Mesenchymal stem cell (in vitro differentiated cells and primary cell): ENCODE data around the gene PER2. TPM values are rescaled to one million over a fixed set of nuclear protein-coding genes. Genes with fewer than 3 reads are reported as not detected.

Experiments
- DNase-seq: peaks from one replicate; pipeline ENCODE4 v3.0.0-alpha.2; 2013
- H2AFZ ChIP-seq: one replicate; pipeline ENCODE4 v1.6.1; 2013; ENCODE audit warnings: low read depth, mild to moderate bottlenecking, control low read depth, inconsistent platforms, low read length, moderate library complexity
- H2AK5ac ChIP-seq: 2 replicates; pipeline ENCODE4 v1.6.1; 2013; ENCODE audit warnings: low read length, moderate library complexity, mild to moderate bottlenecking, inconsistent platforms; ENCODE audit not compliant: severe bottlenecking
- H2BK120ac ChIP-seq: one replicate; pipeline ENCODE4 v1.6.1; 2013; ENCODE audit warnings: low read depth, mild to moderate bottlenecking, inconsistent platforms, low read length, moderate library complexity
- H2BK12ac ChIP-seq, 2 experiments: one replicate each; pipeline ENCODE4 v1.6.1; 2013; ENCODE audit warnings: inconsistent platforms in 2 of 2, low read length in 2 of 2, mild to moderate bottlenecking in 2 of 2, moderate library complexity in 2 of 2, control low read depth in 1 of 2
- H2BK15ac ChIP-seq: one replicate; pipeline ENCODE4 v1.6.1; 2013; ENCODE audit warnings: mild to moderate bottlenecking, low read depth, inconsistent platforms; ENCODE audit not compliant: poor library complexity, severe bottlenecking
- H2BK5ac ChIP-seq: 2 replicates; pipeline ENCODE4 v1.6.1; 2013; ENCODE audit warnings: low read depth, mild to moderate bottlenecking, low read length, control low read depth, inconsistent platforms; ENCODE audit not compliant: poor library complexity, severe bottlenecking
- H3K14ac ChIP-seq, 2 experiments: one replicate each; pipeline ENCODE4 v1.6.1; 2013; ENCODE audit warnings: inconsistent platforms in 2 of 2, low read length in 2 of 2, control low read depth in 1 of 2, mild to moderate bottlenecking in 1 of 2, moderate library complexity in 1 of 2
- H3K18ac ChIP-seq, 2 experiments: one replicate each; pipeline ENCODE4 v1.6.1; 2013; ENCODE audit warnings: inconsistent platforms in 2 of 2, low read length in 2 of 2, control low read depth in 1 of 2, low read depth in 1 of 2, mild to moderate bottlenecking in 1 of 2
- H3K23ac ChIP-seq, 2 experiments: one replicate each; pipeline ENCODE4 v1.6.1; 2013; ENCODE audit warnings: inconsistent platforms in 2 of 2, low read length in 2 of 2, mild to moderate bottlenecking in 2 of 2, moderate library complexity in 2 of 2, control low read depth in 1 of 2
- H3K27ac ChIP-seq: 2 replicates; pipeline ENCODE4 v1.5.1; 2013; ENCODE audit warnings: mild to moderate bottlenecking, moderate library complexity, low read length, control low read depth, inconsistent platforms; ENCODE audit not compliant: poor library complexity, severe bottlenecking
- H3K27me3 ChIP-seq, 2 experiments: 2 replicates each; pipeline versions ENCODE4 v1.6.1 to v1.7.0; 2013; ENCODE audit warnings: low read length in 2 of 2, mild to moderate bottlenecking in 2 of 2, moderate library complexity in 2 of 2, control low read depth in 1 of 2, inconsistent platforms in 1 of 2; ENCODE audit not compliant: control insufficient read depth in 1 of 2, insufficient read depth in 1 of 2
- H3K36me3 ChIP-seq, 2 experiments: 2 replicates each; pipeline versions ENCODE4 v1.6.1 to v1.7.0; 2013; ENCODE audit warnings: low read length in 2 of 2, control low read depth in 1 of 2, inconsistent platforms in 1 of 2, low read depth in 1 of 2, mild to moderate bottlenecking in 1 of 2; ENCODE audit not compliant: insufficient read depth in 2 of 2, control insufficient read depth in 1 of 2
- H3K4ac ChIP-seq, 2 experiments: one replicate each; pipeline ENCODE4 v1.6.1; 2013; ENCODE audit warnings: inconsistent platforms in 2 of 2, low read length in 2 of 2, mild to moderate bottlenecking in 2 of 2, moderate library complexity in 2 of 2, control low read depth in 1 of 2, low read depth in 1 of 2
- H3K4me1 ChIP-seq: 2 replicates; pipeline ENCODE4 v1.6.1; 2013; ENCODE audit warnings: low read depth, low read length, control low read depth; ENCODE audit not compliant: control insufficient read depth, insufficient read depth
- H3K4me2 ChIP-seq: 2 replicates; pipeline ENCODE4 v1.6.1; 2013; ENCODE audit warnings: low read length, mild to moderate bottlenecking, inconsistent platforms; ENCODE audit not compliant: poor library complexity, severe bottlenecking
- H3K4me3 ChIP-seq, 2 experiments: 2 replicates each; pipeline versions ENCODE4 v1.5.1 to v1.7.0; 2013; ENCODE audit warnings: low read length in 2 of 2, mild to moderate bottlenecking in 2 of 2, control low read depth in 1 of 2, low read depth in 1 of 2; ENCODE audit not compliant: insufficient read depth in 1 of 2
- H3K79me1 ChIP-seq: replicated peaks from 2 replicates; pipeline ENCODE4 v1.6.1; 2013; ENCODE audit warnings: mild to moderate bottlenecking, control low read depth, low read length, inconsistent platforms; ENCODE audit not compliant: poor library complexity, severe bottlenecking
- H3K9ac ChIP-seq: 2 replicates; pipeline ENCODE4 v1.7.0; 2013; ENCODE audit warnings: mild to moderate bottlenecking, low read length, moderate library complexity
- H3K9me3 ChIP-seq: 2 replicates; pipeline ENCODE4 v1.7.0; 2013; ENCODE audit warnings: mild to moderate bottlenecking, low read length; ENCODE audit not compliant: control insufficient read depth
- H4K8ac ChIP-seq: one replicate; pipeline ENCODE4 v1.6.1; 2013; ENCODE audit warnings: inconsistent platforms, mild to moderate bottlenecking, low read length, moderate library complexity
- H4K91ac ChIP-seq: one replicate; pipeline ENCODE4 v1.6.1; 2013; ENCODE audit warnings: mild to moderate bottlenecking, low read length, inconsistent platforms
- whole genome bisulfite sequencing: methylation state at CpG from one replicate; pipeline ENCODE4 v1.1.7; 2013; ENCODE audit warnings: mixed read lengths; 5-methylcytosine and 5-hydroxymethylcytosine counted together
- polyA plus RNA-seq, 2 experiments: library from polyadenylated mRNA; stranded (reverse); fragments of 200-250 nt; gene quantifications; one replicate each; pipeline ENCODE4 v1.2.3, GENCODE V29; 2013

The PER2 gene
- 1.1 TPM for polyA plus RNA-seq (2013, experiment 1 of 2)
- 1.1 TPM for polyA plus RNA-seq (2013, experiment 2 of 2)

GRCh38 chr2:238287737-238288649 is at the start of gene PER2:
Gene PER2 (minus strand): TSS chr2:238288610. CDS start chr2:238277936, 10,674 bp downstream.
- WGBS: 7% methylated on average over 56 of the region's 65 CpGs
- Histone ChIP-seq H3K18ac (peak within 1 kb of the TSS; percentile 56 to 72), H4K91ac (peak within 1 kb of the TSS; percentile 53), H2BK12ac (peak within 1 kb of the TSS in 1 of 2 experiments; percentile 46), H4K8ac (peak within 1 kb of the TSS; percentile 65), H3K27ac (no peak within 1 kb of the TSS), H3K36me3 (no peaks in the 10 kb centered on the region), H3K4ac (peak within 1 kb of the TSS; percentile 18 to 33), H2AFZ (peak within 1 kb of the TSS; percentile 95), H3K4me3 (peak within 1 kb of the TSS; percentile 85 to 95), H2BK15ac (peak within 1 kb of the TSS; percentile 83), H3K23ac (peak within 1 kb of the TSS in 1 of 2 experiments; percentile 78), H3K27me3 (peaks cover 0 to 4% of the 10 kb centered on the region in 2 experiments), H3K14ac (peak within 1 kb of the TSS in 1 of 2 experiments; percentile 58), H2AK5ac (no peak within 1 kb of the TSS), H2BK120ac (no peak within 1 kb of the TSS), H2BK5ac (peak within 1 kb of the TSS; percentile 38), H3K4me2 (peak within 1 kb of the TSS; percentile 96), H3K79me1 (peaks cover 18% of the 10 kb centered on the region), H3K4me1 (peaks cover 47% of the 10 kb centered on the region), H3K9ac (peak within 1 kb of the TSS; percentile 99), H3K9me3 (no peaks in the 10 kb centered on the region)
- DNase-seq: peak; percentile 98

- no peak for DNase-seq
- Histone ChIP-seq H3K4me1 (peaks cover 6% of the 10 kb centered on the region), H3K23ac (no peak overlapping the region), H3K79me1 (peaks cover 27% of the 10 kb centered on the region), H2BK5ac (no peak overlapping the region), H3K9me3 (no peaks in the 10 kb centered on the region), H2BK120ac (no peak overlapping the region), H3K27ac (no peak overlapping the region), H3K4ac (no peak overlapping the region), H3K36me3 (peaks cover 24 to 45% of the 10 kb centered on the region in 2 experiments), H2BK12ac (no peak overlapping the region), H3K14ac (no peak overlapping the region), H2AFZ (no peak overlapping the region), H4K91ac (no peak overlapping the region), H4K8ac (no peak overlapping the region), H3K18ac (no peak overlapping the region), H3K9ac (no peak overlapping the region), H3K4me3 (no peak overlapping the region), H3K4me2 (no peak overlapping the region), H2BK15ac (no peak overlapping the region), H2AK5ac (no peak overlapping the region), H3K27me3 (no peaks in the 10 kb centered on the region)
- WGBS: 93% methylated on average over 5 of the region's 5 CpGs
Observed at GRCh38 chr2:238337846-238338245, 49.4 kb upstream of the PER2 start.

GRCh38 chr2:238336793-238337444 is 48.5 kb upstream of the PER2 start:
- Histone ChIP-seq H2AK5ac (no peak overlapping the region), H2BK15ac (no peak overlapping the region), H3K4me3 (no peak overlapping the region), H3K27me3 (no peaks in the 10 kb centered on the region), H2BK120ac (no peak overlapping the region), H2BK12ac (no peak overlapping the region), H3K9me3 (no peaks in the 10 kb centered on the region), H3K36me3 (peaks cover 24 to 45% of the 10 kb centered on the region in 2 experiments), H3K4me2 (no peak overlapping the region), H2BK5ac (no peak overlapping the region), H3K4ac (no peak overlapping the region), H3K27ac (no peak overlapping the region), H3K14ac (no peak overlapping the region), H4K91ac (no peak overlapping the region), H4K8ac (no peak overlapping the region), H2AFZ (no peak overlapping the region), H3K18ac (no peak overlapping the region), H3K23ac (peak overlapping the region in 1 of 2 experiments; percentile 10), H3K9ac (no peak overlapping the region), H3K79me1 (peaks cover 30% of the 10 kb centered on the region), H3K4me1 (peaks cover 6% of the 10 kb centered on the region)
- WGBS: 98% methylated on average over 5 of the region's 5 CpGs
- DNase-seq: no peak

DNA sequence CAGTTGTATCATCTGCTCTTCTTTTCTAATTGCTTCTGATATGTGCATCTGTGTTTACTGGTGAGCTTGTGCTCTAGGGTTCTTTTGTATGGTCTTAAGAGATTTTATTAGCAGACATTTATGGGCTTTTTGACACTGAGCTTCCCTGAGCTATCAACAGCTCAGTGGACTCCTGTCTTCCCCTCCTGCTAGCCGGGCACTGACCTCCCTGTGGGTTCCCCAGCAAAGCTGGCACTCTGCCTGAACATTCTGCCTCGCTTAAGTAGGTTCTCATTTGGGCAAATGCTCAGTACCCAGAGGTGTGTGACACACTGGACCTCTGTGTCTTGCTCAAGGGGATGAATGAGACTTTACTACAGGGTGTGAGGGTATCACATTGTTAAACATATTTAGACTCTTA is 47.7 kb upstream of the PER2 start:
- no peaks in the 10 kb centered on the region for H3K27me3 ChIP-seq
- peaks cover 27 to 45% of the 10 kb centered on the region in 2 experiments for H3K36me3 ChIP-seq
- H3K27ac ChIP-seq: no peak overlapping the region
- H3K4ac ChIP-seq: peak overlapping the region in 1 of 2 experiments; percentile 2
- no peak overlapping the region for H2BK120ac ChIP-seq
- no peak overlapping the region for H2AFZ ChIP-seq
- WGBS: 83% methylated on average over 2 of the region's 2 CpGs
- H3K23ac ChIP-seq: no peak overlapping the region
- H3K14ac ChIP-seq: no peak overlapping the region
- peaks cover 32% of the 10 kb centered on the region for H3K79me1 ChIP-seq
- no peak overlapping the region for H2BK12ac ChIP-seq
- no peaks in the 10 kb centered on the region for H3K9me3 ChIP-seq
- H3K4me3 ChIP-seq: no peak overlapping the region
- no peak for DNase-seq
- H2AK5ac ChIP-seq: no peak overlapping the region
- no peak overlapping the region for H2BK15ac ChIP-seq
- no peak overlapping the region for H3K4me2 ChIP-seq
- H3K9ac ChIP-seq: no peak overlapping the region
- peaks cover 6% of the 10 kb centered on the region for H3K4me1 ChIP-seq
- H4K8ac ChIP-seq: peak overlapping the region; percentile 21
- H3K18ac ChIP-seq: no peak overlapping the region
- no peak overlapping the region for H4K91ac ChIP-seq
- H2BK5ac ChIP-seq: no peak overlapping the region
